Umbilical cord (tissue), 2 donors: Measurements from ENCODE around the gene KDM5D. TPM values are rescaled to one million over a fixed set of nuclear protein-coding genes. Genes with fewer than 3 reads are reported as not detected.

ENCODE experiments used
- DNase-seq: peaks from one replicate; pipeline ENCODE4 v3.0.0-alpha.2; 2015; ENCODE audit warnings: low spot score
- total RNA-seq: library from RNA; depleted of rRNA; stranded (reverse); fragments of >200 nt; gene quantifications from one replicate; pipeline ENCODE4 v1.2.3, GENCODE V29; 2014; ENCODE audit warnings: low replicate concordance; ENCODE audit not compliant: insufficient read depth

The KDM5D gene
- total RNA-seq: 36.8 TPM

GRCh38 chrY:19744381-19745378, at the start of gene KDM5D:
KDM5D (minus strand) TSS chrY:19744726; CDS start chrY:19744534, 192 bp downstream.
- peak; percentile 79 for DNase-seq

- no peak for DNase-seq
Measured at GRCh38 chrY:19768375-19768774, 23.8 kb upstream of the KDM5D start.

GRCh38 chrY:19743331-19743730, 1.2 kb downstream of the KDM5D start:
- peak; percentile 26 for DNase-seq

- no peak for DNase-seq
Measured at GRCh38 chrY:19742153-19742552, 2.4 kb downstream of the KDM5D start.

- DNase-seq: no peak
Measured at GRCh38 chrY:19734425-19734824, 10.1 kb downstream of the KDM5D start.

- no peak for DNase-seq
Measured at GRCh38 chrY:19717950-19718349, 26.6 kb downstream of the KDM5D start.

- no peak for DNase-seq
Measured at GRCh38 chrY:19717146-19717545, 27.4 kb downstream of the KDM5D start.

GRCh38 chrY:19715226-19715625, 29.3 kb downstream of the KDM5D start:
- DNase-seq: no peak

GRCh38 chrY:19713430-19713829, 31.1 kb downstream of the KDM5D start:
- DNase-seq: no peak

GRCh38 chrY:19706273-19706672, 38.3 kb downstream of the KDM5D start:
- DNase-seq: no peak

- no peak for DNase-seq
Measured at GRCh38 chrY:19698495-19698894, 46.0 kb downstream of the KDM5D start.

- no peak for DNase-seq
Measured at GRCh38 chrY:19680821-19681220, 63.7 kb downstream of the KDM5D start.
